Measurements from ENCODE around the gene AMD1. TPM values are rescaled to one million over a fixed set of nuclear protein-coding genes. Genes with fewer than 3 reads are reported as not detected.

AMD1 gene
- total RNA-seq (10 to 100 TPM; 19.2 to 46.6 (median 42.8) TPM), polyA plus RNA-seq (10 to 100 TPM; 23.0 to 73.1 (median 31.7) TPM)
- long read RNA-seq, donor 1, transcript AMD1-204 (9 exons, 3,438 nt): major isoform, 53 of 58 reads
- long read RNA-seq, donor 1, partial matches to known transcripts: 0 of 58 reads
- long read RNA-seq, donor 1, other reads (novel, unspliced or antisense): 4 of 58 reads
- long read RNA-seq, donor 2, transcript AMD1-204 (9 exons, 3,438 nt): major isoform, 105 of 120 reads
- long read RNA-seq, donor 2, partial matches to known transcripts: 7 of 120 reads
- long read RNA-seq, donor 2, other reads (novel, unspliced or antisense): 6 of 120 reads

DNA sequence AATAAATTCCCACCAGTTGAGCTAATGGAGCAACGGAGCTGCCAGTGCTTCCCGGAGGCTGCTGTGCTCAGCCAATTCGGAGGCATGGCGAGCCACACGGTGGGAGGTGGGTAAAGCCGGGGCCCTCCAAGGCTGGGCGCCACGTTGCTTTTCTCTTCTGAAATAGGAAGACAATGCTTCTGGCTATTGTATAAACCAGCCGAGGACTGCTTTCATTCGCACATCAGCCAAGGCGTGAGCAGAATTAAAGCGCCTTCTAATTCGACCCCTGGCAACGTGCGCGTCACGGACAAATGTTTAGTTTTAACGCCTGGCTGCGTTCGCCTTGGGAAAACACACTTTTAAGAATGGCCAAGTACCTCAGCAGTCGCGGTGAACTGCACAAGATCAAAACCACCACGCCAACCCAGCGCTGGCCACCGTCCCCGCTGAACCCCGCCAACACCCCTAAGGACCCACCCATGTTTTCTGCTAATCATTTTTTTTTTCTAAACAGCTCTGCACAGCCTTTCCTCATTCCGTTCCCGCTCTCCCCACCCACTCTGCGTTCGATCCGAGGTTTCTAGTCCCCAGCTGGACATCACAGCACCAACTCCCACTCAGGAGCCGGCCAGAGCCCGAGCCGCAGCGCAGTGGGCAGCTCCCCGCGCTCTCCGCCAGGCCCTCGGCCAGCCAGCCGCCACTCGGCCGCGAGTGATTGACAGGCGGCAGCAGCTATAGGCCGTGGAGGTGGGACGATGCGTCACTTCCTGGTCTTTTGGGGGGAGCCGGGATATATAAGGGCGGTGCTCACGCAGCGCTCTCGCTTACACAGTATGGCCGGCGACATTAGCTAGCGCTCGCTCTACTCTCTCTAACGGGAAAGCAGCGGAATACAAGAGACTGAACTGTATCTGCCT, at the start of gene AMD1:
Gene AMD1 (plus strand): TSS at position 805 of the 899 bp plus-strand sequence. CDS start 321 bp downstream, outside the sequence.
- Histone ChIP-seq H3K27me3 (ENCODE audit: insufficient read depth in 3 of 3, low read length in 2 of 3) (no peaks in the 10 kb centered on the region), H3K4me3 (peak within 1 kb of the TSS; percentile 93), H3K9me3 (no peaks in the 10 kb centered on the region), H3K27ac (peak within 1 kb of the TSS; percentile 99), H3K4me1 (peaks cover 21% of the 10 kb centered on the region), H3K36me3 (ENCODE audit: insufficient read depth in 1 of 2, low read depth in 1 of 2) (no peaks in the 10 kb centered on the region)
- 0% methylated on average over 59 of the region's 59 CpGs for WGBS, 3 donors
- DNase-seq (peak; percentile 97 to 98), ATAC-seq (peak; percentile 81 to 87 (median 84))
- intact Hi-C loops (cut with DNase I): loop anchor here (1.0 to 2.0 kb wide), 2 partner anchors 59 kb away; partner anchors contain the start of gene CDK19 (in 2 of the 2)
- TF ChIP-seq, protein P1, sequence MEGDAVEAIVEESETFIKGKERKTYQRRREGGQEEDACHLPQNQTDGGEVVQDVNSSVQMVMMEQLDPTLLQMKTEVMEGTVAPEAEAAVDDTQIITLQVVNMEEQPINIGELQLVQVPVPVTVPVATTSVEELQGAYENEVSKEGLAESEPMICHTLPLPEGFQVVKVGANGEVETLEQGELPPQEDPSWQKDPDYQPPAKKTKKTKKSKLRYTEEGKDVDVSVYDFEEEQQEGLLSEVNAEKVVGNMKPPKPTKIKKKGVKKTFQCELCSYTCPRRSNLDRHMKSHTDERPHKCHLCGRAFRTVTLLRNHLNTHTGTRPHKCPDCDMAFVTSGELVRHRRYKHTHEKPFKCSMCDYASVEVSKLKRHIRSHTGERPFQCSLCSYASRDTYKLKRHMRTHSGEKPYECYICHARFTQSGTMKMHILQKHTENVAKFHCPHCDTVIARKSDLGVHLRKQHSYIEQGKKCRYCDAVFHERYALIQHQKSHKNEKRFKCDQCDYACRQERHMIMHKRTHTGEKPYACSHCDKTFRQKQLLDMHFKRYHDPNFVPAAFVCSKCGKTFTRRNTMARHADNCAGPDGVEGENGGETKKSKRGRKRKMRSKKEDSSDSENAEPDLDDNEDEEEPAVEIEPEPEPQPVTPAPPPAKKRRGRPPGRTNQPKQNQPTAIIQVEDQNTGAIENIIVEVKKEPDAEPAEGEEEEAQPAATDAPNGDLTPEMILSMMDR (IDR thresholded peaks at IDR 0.05): peak; percentile 7

DNA sequence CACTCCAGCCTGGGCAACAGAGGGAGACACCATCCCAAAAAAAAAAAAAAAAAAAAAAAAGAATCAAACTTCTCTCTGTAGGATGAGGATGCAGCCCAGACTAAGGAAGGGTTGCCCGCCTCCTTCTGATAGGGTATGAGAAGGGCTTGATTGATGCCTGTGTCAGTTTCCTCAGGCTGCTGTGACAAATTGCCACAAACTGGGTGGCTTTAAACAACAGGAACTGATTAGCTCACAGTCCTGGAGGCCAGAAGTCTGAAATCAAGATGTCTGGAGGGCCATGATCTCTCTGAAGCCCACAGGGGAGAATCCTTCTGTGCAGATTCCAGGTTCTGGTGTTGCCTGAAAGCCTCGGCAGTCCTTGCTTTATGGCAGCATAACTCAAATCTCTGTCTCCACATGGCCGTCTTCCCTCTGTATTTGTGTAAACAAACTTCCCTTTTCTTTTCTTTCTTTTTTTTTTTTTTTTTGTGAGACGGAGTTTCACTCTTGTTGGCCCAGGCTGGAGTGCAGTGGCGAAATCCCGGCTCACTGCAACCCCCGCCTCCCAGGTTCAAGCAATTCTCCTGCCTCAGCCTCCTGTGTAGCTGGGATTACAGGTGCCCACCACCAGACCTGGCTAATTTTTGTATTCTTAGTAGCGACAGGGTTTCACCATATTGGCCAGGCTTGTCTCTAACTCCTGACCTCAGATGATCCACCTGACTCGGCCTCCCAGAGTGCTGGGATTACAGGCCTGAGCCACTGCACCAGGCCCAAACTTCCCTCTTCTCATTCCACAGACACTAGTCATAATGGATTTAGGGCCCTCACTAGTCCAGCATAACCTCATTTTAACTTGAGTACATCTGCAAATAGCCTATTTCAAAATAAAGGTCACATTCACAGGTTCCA, 48.1 kb upstream of the AMD1 start:
- Histone ChIP-seq H3K9me3 (no peaks in the 10 kb centered on the region), H3K4me3 (no peak overlapping the region), H3K36me3 (ENCODE audit: insufficient read depth in 1 of 2, low read depth in 1 of 2) (no peaks in the 10 kb centered on the region), H3K4me1 (peaks cover 12% of the 10 kb centered on the region), H3K27me3 (ENCODE audit: insufficient read depth in 3 of 3, low read length in 2 of 3) (no peaks in the 10 kb centered on the region), H3K27ac (peak overlapping the region; percentile 33)
- TF ChIP-seq, protein P1 (IDR thresholded peaks at IDR 0.05): no peak
- intact Hi-C loops (cut with DNase I): no loop called here
- WGBS, 3 donors: 71 to 83% (median 77%) methylated on average over 9 of the region's 9 CpGs
- DNase-seq (peak; percentile 35 to 59), ATAC-seq (peak in 3 of 4 donors; percentile 19 to 49 (median 35))

DNA sequence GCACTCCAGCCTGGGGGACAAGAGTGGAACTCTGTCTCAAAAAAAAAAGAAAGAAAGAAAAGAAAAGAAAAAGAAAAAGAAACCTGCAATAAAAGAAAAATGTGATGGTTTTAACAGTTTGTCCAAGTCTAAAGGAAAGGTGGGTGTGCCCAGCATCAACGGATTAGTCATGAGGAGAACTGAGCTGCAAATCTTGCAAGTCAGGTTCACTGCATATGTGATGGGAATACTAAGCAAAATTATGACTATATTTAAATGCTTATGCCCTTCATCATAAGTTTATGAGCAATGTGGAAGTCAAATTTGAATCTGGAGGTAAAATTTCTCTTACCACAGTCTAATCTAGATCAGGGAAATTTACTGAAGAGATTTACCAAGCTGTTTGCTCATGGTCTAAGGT, 46.2 kb upstream of the AMD1 start:
- no peak for DNase-seq
- Histone ChIP-seq H3K4me3 (no peak overlapping the region), H3K36me3 (ENCODE audit: insufficient read depth in 1 of 2, low read depth in 1 of 2) (no peaks in the 10 kb centered on the region), H3K9me3 (no peaks in the 10 kb centered on the region), H3K27me3 (ENCODE audit: insufficient read depth in 3 of 3, low read length in 2 of 3) (no peaks in the 10 kb centered on the region), H3K4me1 (no peaks in the 10 kb centered on the region), H3K27ac (no peak overlapping the region)
- intact Hi-C loops (cut with DNase I): no loop called here
- 63 to 67% (median 64%) methylated on average over 1 of the region's 1 CpG for WGBS, 3 donors
- ATAC-seq: no peak
- TF ChIP-seq, protein P1 (IDR thresholded peaks at IDR 0.05): no peak

DNA sequence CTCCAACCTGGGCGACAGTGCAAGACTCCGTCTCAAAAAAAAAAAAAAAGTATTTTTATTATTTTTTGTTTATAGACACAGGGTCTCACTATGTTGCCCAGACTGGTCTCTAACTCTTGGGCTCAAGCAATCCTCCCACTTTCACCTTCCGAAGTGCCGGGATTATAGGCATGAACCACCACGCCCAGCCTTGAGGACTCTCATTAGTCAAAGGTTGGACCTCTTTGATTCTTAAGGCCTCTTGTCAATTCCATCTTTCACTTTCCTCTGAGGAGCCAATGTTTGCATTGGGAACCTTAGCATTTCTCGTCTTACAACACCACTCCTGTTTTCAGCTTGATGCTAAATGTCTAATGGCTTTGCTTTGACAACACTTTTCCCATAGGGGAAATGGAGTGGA, 43.2 kb upstream of the AMD1 start:
- Histone ChIP-seq H3K36me3 (ENCODE audit: insufficient read depth in 1 of 2, low read depth in 1 of 2) (no peaks in the 10 kb centered on the region), H3K27me3 (ENCODE audit: insufficient read depth in 3 of 3, low read length in 2 of 3) (no peaks in the 10 kb centered on the region), H3K4me3 (no peak overlapping the region), H3K9me3 (no peaks in the 10 kb centered on the region), H3K4me1 (no peaks in the 10 kb centered on the region), H3K27ac (no peak overlapping the region)
- DNase-seq (no peak), ATAC-seq (no peak)
- 96 to 97% (median 96%) methylated on average over 6 of the region's 6 CpGs for WGBS, 3 donors
- intact Hi-C loops (cut with DNase I): no loop called here
- TF ChIP-seq, protein P1 (IDR thresholded peaks at IDR 0.05): no peak
